Activated CD4-positive, alpha-beta T cell treated with anti-CD3 and anti-CD28 coated beads, Interleukin-2, amount 50 U/mL, for 16 hours (primary cell): ENCODE results near the gene PAF1.

Source experiments
- DNase-seq: peaks from one replicate; pipeline ENCODE4 v3.0.0-alpha.2; 2020

PAF1 gene

DNA sequence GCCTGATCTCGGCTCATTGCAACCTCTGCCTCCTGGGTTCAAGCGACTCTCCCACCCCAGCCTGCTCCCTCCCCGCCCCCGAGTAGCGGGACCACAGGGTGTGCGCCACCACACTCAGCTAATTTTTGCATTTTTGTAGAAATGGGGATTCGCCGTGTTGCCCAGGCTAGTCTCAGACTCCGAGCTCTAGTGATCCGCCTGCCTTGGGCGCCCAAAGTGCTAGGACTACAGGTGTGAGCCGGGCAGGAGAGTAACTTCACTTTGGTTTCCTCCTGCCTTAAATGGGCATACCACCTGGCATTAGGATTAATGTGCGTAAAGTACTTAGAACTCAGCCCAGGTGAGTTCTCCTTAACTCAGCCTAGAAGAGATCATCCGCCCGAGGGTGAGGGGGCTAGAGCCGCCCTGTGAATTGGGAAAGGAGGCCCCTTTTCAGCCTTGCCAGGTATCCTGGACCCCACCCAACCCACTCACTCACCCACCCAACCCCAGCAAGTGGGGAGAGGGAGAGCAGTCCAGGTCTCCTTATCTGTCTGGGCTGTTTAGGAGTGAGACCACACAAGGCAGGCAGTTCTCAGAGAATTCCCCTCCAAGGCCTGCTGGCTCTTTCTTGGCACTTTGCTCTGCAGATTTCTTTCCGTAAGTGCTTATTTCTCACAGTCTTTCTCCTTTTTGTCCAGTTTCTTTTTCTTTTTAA, 14.5 kb upstream of the PAF1 start:
- DNase-seq: no peak

GRCh38 chr19:39403331-39404312, 12.7 kb upstream of the PAF1 start:
- DNase-seq: peak; percentile 94

- DNase-seq: peak; percentile 90
Observed at GRCh38 chr19:39402346-39403300, 11.7 kb upstream of the PAF1 start.

DNA sequence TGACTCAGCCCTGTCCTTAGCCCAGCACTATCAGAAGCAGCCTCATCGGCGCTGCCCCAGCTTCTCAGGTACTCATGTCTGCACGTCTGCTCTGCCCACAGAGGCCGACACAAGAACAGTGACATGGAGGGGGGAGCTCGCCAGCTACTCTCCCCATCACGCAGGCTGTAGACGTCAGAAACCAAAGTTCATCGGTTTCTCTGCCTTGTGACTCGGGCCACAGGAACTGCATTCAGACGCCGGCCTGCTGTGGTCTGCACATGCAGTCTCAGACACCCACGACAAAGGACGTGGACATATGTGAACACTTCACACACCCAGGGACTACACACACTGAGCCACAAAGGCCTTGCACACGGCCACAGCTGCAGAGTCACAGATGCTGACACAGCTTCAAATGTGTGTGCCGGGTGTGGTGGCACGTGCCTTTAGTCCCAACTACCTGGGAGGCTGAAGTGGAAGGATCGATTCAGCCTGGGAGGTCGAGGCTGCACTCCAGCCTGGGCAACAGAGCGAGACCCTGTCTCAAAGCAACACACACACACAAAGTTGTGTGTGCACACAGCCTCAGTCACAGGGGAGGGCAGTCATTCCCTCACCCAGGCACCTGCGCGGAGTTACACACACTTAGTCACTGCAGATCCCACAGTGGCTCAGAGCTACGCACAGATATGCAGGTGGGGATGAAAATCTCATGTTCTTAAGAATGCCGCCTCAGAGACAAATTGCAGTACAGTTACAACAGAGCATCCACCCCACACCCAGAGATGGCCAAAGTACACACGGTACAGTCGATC, 10.8 kb upstream of the PAF1 start:
- peak; percentile 89 for DNase-seq

DNA sequence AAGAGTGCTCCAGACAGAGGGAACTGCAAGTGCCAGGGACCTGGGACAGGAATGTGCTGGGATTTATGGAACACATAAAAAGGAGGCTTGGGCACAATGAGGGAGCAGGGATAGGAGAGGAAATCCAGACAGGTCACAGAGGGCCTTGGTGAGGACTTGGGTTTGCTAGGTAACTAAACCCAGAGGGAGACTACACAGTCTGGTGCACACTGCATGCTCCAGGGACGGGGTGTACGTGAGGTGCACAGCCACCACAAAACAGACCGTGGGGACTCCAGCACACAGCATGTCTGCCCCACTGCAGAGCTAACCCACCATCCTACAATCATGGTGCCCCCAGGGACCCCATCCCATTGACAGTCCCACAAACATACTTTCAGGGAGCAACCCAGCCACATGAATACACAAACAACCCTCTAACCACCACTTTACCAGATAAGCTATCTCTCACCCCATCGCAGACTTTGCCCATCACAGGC, 10.2 kb upstream of the PAF1 start:
- DNase-seq: no peak

GRCh38 chr19:39400061-39400460, 9.2 kb upstream of the PAF1 start:
- no peak for DNase-seq

GRCh38 chr19:39399668-39400050, 8.8 kb upstream of the PAF1 start:
- DNase-seq: no peak

GRCh38 chr19:39398297-39398864, 7.5 kb upstream of the PAF1 start:
- peak; percentile 77 for DNase-seq

- peak; percentile 93 for DNase-seq
Observed at GRCh38 chr19:39397360-39398296, 6.7 kb upstream of the PAF1 start.

DNA sequence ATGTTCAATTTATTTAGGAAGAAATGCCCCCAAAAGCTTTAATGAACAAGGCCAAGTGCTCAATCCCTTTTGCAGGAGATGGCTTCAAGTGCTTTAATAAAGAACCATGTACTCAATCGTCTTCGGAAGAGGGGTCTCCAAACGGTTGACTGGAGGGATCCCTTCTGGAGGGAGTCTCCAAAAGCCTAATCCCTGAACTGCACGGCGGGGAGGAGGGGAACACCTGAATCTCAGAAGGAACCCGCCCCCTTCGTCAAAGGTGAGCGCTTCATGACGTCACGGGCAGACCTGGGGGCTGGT, 505 bp downstream of the PAF1 start:
- no peak for DNase-seq

- DNase-seq: no peak
Observed at GRCh38 chr19:39389631-39390414, 1.1 kb downstream of the PAF1 start.

- DNase-seq: no peak
Observed at GRCh38 chr19:39388657-39389056, 2.2 kb downstream of the PAF1 start.

GRCh38 chr19:39386557-39386956, 4.3 kb downstream of the PAF1 start:
- DNase-seq: no peak

DNA sequence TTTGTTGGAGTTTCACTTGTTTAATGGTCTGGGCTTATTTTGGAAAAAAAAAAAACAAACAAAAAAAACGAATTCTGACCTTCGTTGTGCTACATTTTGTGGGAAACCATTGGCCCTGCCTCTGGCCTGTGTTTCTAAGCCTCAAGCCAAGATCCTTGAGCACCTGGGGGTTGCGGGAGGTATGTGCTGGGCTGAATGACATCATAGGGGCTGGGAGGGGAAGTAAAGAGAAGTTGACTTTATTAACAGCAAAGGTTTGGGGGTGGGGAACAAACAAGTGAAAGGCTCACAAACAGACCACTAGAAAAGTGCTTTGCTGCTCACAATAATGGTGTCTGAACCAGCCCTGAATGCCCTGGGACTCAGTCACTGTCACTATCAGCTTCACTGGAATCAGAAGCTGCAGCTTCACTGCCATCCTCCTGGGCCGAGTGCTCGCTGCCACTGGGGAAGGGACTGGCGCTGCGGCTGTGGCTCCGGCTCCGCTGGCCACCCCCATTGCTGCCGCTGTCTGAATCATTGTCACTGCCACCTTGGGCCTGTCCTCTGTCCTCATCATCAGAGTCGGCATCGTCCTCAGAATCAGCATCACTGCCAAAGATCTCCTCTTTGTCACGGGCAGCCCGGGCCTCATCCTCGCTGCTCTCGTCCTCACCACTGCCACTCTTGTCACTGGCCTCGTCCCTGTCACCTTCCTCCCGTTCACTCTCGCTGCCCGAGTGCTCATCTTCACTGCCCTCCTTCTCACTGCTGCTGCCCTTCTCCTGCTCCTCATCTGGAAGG, 5.1 kb downstream of the PAF1 start:
- no peak for DNase-seq

DNA sequence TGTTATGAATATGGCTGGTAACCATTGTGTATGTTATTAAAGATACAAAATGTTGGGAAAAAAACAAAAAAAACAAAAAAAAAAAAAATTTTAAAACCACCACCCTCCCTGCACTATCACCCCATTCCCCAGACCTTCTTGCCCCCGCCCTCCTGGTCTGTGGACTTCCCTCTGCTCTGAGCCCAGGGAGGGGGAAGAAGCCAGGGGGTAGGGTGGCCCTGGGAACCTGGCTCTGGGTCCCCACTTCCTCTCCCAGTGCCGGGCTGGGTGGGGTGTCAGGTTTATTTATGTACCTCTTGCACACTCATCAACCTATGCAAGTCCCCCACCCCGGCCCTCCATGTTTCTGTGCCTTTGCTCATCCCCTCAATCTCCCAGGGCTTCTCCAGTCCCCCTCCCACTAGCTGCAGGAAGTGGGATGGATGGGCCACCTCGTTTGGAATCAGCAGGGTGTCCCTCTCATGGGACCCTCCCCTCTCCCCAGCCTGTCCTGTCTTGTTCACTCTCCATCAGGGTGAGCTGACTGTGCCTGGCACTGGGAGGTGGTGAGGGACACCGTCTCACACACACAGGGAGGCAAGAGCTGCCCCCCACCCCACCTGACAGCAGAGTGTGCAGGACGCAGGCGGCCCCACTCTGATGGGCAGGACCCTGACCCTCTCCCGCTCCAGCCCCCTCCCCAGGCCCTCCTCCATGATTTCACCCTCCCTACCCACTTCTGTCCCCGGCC, 5.9 kb downstream of the PAF1 start:
- DNase-seq: no peak

GRCh38 chr19:39382991-39383828, 7.7 kb downstream of the PAF1 start:
- DNase-seq: no peak

DNA sequence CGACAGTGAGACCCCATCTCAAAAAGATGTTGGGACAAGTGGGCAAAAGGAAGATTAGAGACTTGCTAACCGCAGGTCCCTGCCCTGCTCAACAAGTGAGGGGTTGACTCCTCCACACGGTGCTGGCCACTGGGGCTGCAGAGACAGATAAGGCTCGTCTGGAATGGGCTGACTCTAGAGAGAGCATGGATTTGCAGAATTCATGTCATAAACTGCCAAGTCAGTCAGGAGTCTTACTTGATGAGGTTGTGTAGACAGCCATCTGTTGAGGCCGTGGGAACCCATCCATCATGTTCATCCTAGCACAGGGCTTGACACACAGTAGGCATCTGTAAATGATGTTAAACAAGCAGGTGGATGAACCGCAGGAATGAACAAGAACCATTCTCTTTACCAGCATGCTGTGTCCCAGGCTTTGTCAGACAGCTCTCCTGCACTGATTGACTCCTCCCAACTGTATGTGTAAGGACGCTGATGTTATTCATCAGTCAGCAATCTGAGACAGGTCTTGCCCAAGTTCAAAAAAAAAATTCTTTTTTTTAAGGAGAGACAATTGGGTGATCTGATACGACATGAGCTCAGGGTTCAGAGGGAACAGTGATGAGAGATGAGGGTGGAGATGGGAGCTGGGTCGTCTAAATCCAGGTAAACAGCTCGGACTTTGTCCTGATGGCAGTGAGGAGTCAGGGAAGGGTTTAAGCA, 8.8 kb downstream of the PAF1 start:
- no peak for DNase-seq
